Tibial artery (tissue), 4 donors: ENCODE measurements around the gene COL4A5.
"Not testable (repeated sequence)": the region's sequence is repeated elsewhere in the genome, so short reads cannot be mapped to it uniquely, and the experiment has no call there.

Source experiments
- DNase-seq, 2 donors: peaks; one replicate each; pipeline ENCODE4 v3.0.0-alpha.2; 2019
- H3K27ac ChIP-seq, 2 donors: fragments of 200-600 bp; sonication (generic) in 1 of 2; 1 replicate in 1 of 2; 2 replicates in 1 of 2; pipeline ENCODE4 v1.5.1; 2018 to 2019; ENCODE audit warnings: mild to moderate bottlenecking in 1 of 2
- H3K27me3 ChIP-seq, 2 donors: fragments of 200-600 bp; sonication (generic) in 1 of 2; one replicate each; pipeline versions ENCODE4 v1.5.1 to v1.6.0; 2016 to 2019
- H3K36me3 ChIP-seq, 3 donors: fragments of 200-600 bp; sonication (generic) in 2 of 3; one replicate each; pipeline ENCODE4 v1.5.1; 2016 to 2019; ENCODE audit warnings: mild to moderate bottlenecking in 2 of 3
- H3K4me1 ChIP-seq, 4 donors: fragments of 200-600 bp; sonication (generic) in 2 of 4; 1 replicate in 3 of 4; 2 replicates in 1 of 4; pipeline ENCODE4 v1.5.1; 2016 to 2019
- H3K4me3 ChIP-seq, 2 donors: fragments of 200-600 bp; sonication (generic) in 1 of 2; 1 replicate in 1 of 2; 2 replicates in 1 of 2; pipeline ENCODE4 v1.5.1; 2018 to 2019; ENCODE audit warnings: mild to moderate bottlenecking in 2 of 2
- H3K9me3 ChIP-seq, 3 donors: fragments of 200-600 bp; sonication (generic) in 1 of 3; one replicate each; pipeline ENCODE4 v1.5.1; 2016 to 2019
- CTCF ChIP-seq, 2 experiments: fragments of 200-600 bp in 1 of 2; fragments of 450-650 bp in 1 of 2; IDR thresholded peaks; one replicate each; pipeline ENCODE4 v1.5.1; 2017 to 2019; ENCODE audit warnings: antibody characterized with exemption in 2 of 2, mild to moderate bottlenecking in 1 of 2, moderate library complexity in 1 of 2
- intact Hi-C: fragments of 100-400 bp; cut with DNase I; formaldehyde crosslinking; loops from one replicate; pipeline ENCODE4 v1.15.0; 2023; ENCODE audit warnings: low total_unique reads

COL4A5 gene

GRCh38 chrX:108456971-108457477, 17.4 kb downstream of the COL4A5 start:
- DNase-seq: no peak
- no peaks in the 10 kb centered on the region for H3K9me3 ChIP-seq
- peak overlapping the region in 1 of 2 donors; percentile 22 for H3K27ac ChIP-seq
- intact Hi-C loops: no loop called here
- TF ChIP-seq CTCF (IDR thresholded peaks at IDR 0.05): no peak
- H3K4me1 ChIP-seq: no peaks in the 10 kb centered on the region
- no peaks in the 10 kb centered on the region for H3K36me3 ChIP-seq
- H3K4me3 ChIP-seq: no peak overlapping the region
- no peaks in the 10 kb centered on the region for H3K27me3 ChIP-seq

DNA sequence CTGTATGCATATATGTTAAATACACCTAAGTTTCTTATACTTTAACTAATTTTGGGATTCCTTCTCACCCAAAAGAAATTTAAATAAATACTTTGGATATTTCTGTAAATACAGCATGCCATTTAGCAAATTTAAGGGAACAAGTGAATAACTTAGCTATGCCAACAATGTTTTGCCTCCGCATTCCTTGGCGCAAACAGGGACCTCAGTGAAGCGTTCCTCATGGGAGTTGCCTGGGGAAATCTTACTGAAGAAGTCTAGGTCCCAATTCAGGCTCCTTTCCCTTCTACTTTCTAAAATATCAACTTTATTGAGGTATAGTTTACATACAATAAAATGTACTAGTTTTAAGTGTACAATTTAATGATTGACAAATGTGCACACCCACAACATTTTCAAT, 25.0 kb downstream of the COL4A5 start:
- H3K27ac ChIP-seq: peak overlapping the region in 1 of 2 donors; percentile 43
- no peak overlapping the region for H3K4me3 ChIP-seq
- intact Hi-C loops: no loop called here
- no peaks in the 10 kb centered on the region for H3K27me3 ChIP-seq
- H3K4me1 ChIP-seq: peaks cover 0 to 27% (median 0%) of the 10 kb centered on the region in 4 donors
- DNase-seq: no peak
- H3K36me3 ChIP-seq: no peaks in the 10 kb centered on the region
- H3K9me3 ChIP-seq: no peaks in the 10 kb centered on the region
- no peak for TF ChIP-seq CTCF (IDR thresholded peaks at IDR 0.05)

DNA sequence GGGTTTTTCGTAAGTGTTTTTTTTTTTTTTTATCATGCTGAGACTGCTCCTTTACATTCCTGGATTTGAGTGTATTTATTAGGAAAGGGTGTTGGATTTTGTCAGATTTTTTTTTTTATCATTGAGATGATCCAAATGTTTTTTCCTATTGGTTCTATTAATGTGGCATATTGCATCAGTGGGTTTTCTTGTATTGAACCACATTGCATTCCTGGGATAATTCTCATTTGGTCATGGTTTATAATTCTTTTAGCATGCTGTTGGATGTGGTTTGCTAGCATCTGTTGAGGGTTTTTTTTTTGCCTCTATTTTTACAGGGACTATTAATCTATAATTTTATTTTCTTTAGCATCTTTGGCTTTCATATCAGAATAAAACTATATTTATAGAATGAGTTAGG, 28.8 kb downstream of the COL4A5 start:
- Histone ChIP-seq H3K27me3 (no peaks in the 10 kb centered on the region), H3K36me3 (no peaks in the 10 kb centered on the region), H3K27ac (peak overlapping the region in 1 of 2 donors; percentile 39), H3K9me3 (peaks cover 0 to 3% (median 0%) of the 10 kb centered on the region in 3 donors), H3K4me3 (no peak overlapping the region), H3K4me1 (peaks cover 0 to 16% (median 0%) of the 10 kb centered on the region in 4 donors)
- DNase-seq: no peak
- no peak for TF ChIP-seq CTCF (IDR thresholded peaks at IDR 0.05)
- intact Hi-C loops: no loop called here

DNA sequence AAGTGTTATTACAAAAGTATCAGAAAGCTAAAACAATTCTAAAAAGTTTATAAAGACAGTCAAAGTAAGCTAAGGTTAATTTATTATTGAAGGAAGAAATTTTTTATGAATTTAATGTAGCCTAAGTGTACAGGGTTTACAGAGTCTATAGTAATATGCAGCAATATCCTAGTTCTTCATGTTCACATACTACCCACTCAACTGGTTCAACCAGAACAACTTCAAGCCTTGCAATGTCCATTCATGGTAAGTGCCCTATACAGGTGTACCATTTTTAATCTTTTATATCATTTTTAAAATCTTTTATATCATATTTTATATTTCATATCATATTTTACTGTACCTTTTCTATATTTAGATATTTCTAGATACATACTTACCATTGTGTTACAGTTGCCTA, 34.3 kb downstream of the COL4A5 start:
- H3K4me1 ChIP-seq: peaks cover 0 to 7% (median 0%) of the 10 kb centered on the region in 4 donors
- no peak overlapping the region for H3K4me3 ChIP-seq
- H3K27ac ChIP-seq: no peak overlapping the region
- H3K9me3 ChIP-seq: peaks cover 0 to 3% (median 0%) of the 10 kb centered on the region in 3 donors
- no peak for TF ChIP-seq CTCF (IDR thresholded peaks at IDR 0.05)
- intact Hi-C loops: no loop called here
- no peaks in the 10 kb centered on the region for H3K27me3 ChIP-seq
- DNase-seq: no peak
- no peaks in the 10 kb centered on the region for H3K36me3 ChIP-seq

- DNase-seq, intact Hi-C loops, H3K27me3 ChIP-seq, H3K4me1 ChIP-seq, H3K4me3 ChIP-seq, H3K27ac ChIP-seq, H3K36me3 ChIP-seq, H3K9me3 ChIP-seq: not testable (repeated sequence)
Observed at GRCh38 chrX:108481528-108481927, 41.9 kb downstream of the COL4A5 start.

- Histone ChIP-seq H3K9me3 (peaks cover 0 to 6% (median 0%) of the 10 kb centered on the region in 3 donors), H3K4me1 (no peaks in the 10 kb centered on the region), H3K4me3 (no peak overlapping the region), H3K27me3 (no peaks in the 10 kb centered on the region), H3K36me3 (no peaks in the 10 kb centered on the region), H3K27ac (no peak overlapping the region)
- DNase-seq: no peak
- intact Hi-C loops: no loop called here
- TF ChIP-seq CTCF (IDR thresholded peaks at IDR 0.05): no peak
Observed at GRCh38 chrX:108484251-108484650, 44.6 kb downstream of the COL4A5 start.
